Chondrocyte (in vitro differentiated cells): ENCODE results near the gene PDE4D. TPM values are rescaled to one million over a fixed set of nuclear protein-coding genes. Genes with fewer than 3 reads are reported as not detected.

ENCODE experiments used
- DNase-seq: peaks from one replicate; pipeline ENCODE4 v3.0.0; 2021; ENCODE audit warnings: mixed read lengths, low spot score
- H3K27ac Mint-ChIP-seq: one replicate; pipeline ENCODE4 v1.8.0; 2021; ENCODE audit warnings: mild to moderate bottlenecking, moderate library complexity, mixed read lengths; ENCODE audit not compliant: unreplicated experiment
- H3K27me3 Mint-ChIP-seq: 2 replicates; pipeline ENCODE4 v1.8.0; 2021; ENCODE audit warnings: low read depth, mixed read lengths
- H3K36me3 Mint-ChIP-seq: 2 replicates; pipeline ENCODE4 v1.8.0; 2021; ENCODE audit warnings: low read depth, mixed read lengths
- H3K4me1 Mint-ChIP-seq: 2 replicates; pipeline ENCODE4 v1.8.0; 2021; ENCODE audit warnings: low read depth, mild to moderate bottlenecking, mixed read lengths
- H3K4me3 Mint-ChIP-seq: one replicate; pipeline ENCODE4 v1.8.0; 2021; ENCODE audit warnings: mild to moderate bottlenecking, moderate library complexity, mixed read lengths; ENCODE audit not compliant: unreplicated experiment
- H3K9me3 Mint-ChIP-seq: 2 replicates; pipeline ENCODE4 v1.8.0; 2021; ENCODE audit warnings: low read depth, mixed read lengths
- total RNA-seq: library from RNA; stranded (reverse); gene quantifications from 3 replicates; pipeline ENCODE4 v1.2.1, GENCODE V29; 2021
- TF ChIP-seq, protein P1 (sequence below): fragments of 200-600 bp; sonication (generic); IDR thresholded peaks from 2 replicates; pipeline ENCODE4 v1.5.0; 2021; ENCODE audit warnings: antibody characterized with exemption, mild to moderate bottlenecking, moderate library complexity

Gene PDE4D
- total RNA-seq, 1 donor from 2014 or later, result 21.1 TPM

DNA sequence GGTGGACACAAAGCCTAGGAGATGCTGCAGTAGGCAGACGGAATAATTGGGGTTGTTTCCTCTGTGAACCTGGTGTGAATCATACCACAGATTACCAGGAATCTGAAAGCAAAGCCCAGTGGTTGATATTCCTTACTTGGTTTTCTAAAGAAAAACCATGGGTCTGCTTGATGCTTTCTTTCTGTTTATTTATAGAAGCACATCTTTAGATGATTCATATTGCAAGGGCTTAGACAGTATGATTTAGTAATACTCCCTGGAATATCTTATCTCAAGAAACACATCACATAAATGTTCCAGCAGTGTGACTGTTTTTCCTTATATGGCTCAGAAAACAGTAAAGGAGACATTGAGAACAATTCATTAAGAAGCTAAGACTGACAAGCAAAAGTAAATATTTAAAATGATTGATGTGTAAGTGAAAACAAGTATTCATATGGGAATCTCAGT lies 687.4 kb downstream of the PDE4D start:
- TF ChIP-seq, protein P1, sequence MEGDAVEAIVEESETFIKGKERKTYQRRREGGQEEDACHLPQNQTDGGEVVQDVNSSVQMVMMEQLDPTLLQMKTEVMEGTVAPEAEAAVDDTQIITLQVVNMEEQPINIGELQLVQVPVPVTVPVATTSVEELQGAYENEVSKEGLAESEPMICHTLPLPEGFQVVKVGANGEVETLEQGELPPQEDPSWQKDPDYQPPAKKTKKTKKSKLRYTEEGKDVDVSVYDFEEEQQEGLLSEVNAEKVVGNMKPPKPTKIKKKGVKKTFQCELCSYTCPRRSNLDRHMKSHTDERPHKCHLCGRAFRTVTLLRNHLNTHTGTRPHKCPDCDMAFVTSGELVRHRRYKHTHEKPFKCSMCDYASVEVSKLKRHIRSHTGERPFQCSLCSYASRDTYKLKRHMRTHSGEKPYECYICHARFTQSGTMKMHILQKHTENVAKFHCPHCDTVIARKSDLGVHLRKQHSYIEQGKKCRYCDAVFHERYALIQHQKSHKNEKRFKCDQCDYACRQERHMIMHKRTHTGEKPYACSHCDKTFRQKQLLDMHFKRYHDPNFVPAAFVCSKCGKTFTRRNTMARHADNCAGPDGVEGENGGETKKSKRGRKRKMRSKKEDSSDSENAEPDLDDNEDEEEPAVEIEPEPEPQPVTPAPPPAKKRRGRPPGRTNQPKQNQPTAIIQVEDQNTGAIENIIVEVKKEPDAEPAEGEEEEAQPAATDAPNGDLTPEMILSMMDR, result no peak
- Mint-ChIP-seq H3K4me3 (no peak overlapping the region), H3K36me3 (peaks cover 2% of the 10 kb centered on the region), H3K9me3 (no peaks in the 10 kb centered on the region), H3K4me1 (peaks cover 42% of the 10 kb centered on the region), H3K27ac (peak overlapping the region; percentile 53), H3K27me3 (no peaks in the 10 kb centered on the region)
- DNase-seq, result no peak

DNA sequence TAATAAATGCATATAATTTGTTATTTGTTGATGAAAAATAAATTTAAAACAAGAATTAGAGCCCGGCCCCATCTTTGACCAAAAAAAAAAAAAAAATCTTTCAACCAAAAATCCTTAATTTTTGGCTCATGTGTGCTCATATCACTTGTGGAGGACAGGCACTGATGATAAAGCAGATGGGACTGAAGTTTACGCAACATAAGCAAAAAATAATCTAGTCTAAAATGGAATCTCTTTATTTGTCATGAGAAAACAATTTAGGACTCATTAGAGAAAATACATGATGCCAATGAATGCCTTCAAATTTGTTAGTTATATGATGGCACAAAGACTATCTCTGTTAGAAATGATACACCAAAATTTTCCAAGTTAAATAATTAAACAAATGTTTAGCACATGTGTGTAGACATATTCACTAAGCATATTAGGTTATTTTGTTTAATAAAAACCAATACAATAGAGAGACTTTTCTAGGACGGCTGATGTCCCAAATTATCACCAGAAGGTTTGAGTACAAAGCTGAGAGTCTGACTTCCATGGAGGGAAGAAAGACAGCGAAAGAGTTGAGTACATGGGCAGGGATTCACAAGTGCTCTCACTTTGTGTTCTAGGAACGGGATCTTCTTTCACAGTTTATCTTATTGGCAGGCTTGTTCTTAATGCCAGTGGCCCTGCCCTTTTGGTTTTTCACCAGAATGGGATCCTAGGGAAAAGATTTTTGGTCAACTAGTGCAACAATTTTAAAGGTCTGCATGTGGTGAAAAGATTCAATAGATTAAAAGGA lies 689.2 kb downstream of the PDE4D start:
- no peak overlapping the region for H3K4me3 Mint-ChIP-seq
- H3K4me1 Mint-ChIP-seq, result peaks cover 31% of the 10 kb centered on the region
- TF ChIP-seq, protein P1, result no peak
- H3K27me3 Mint-ChIP-seq, result no peaks in the 10 kb centered on the region
- H3K9me3 Mint-ChIP-seq, result no peaks in the 10 kb centered on the region
- H3K27ac Mint-ChIP-seq, result no peak overlapping the region
- no peak for DNase-seq
- H3K36me3 Mint-ChIP-seq, result peaks cover 2% of the 10 kb centered on the region

GRCh38 chr5:59199868-59200267 lies 693.7 kb downstream of the PDE4D start:
- Mint-ChIP-seq H3K27ac (no peak overlapping the region), H3K4me1 (peaks cover 5% of the 10 kb centered on the region), H3K4me3 (no peak overlapping the region), H3K36me3 (peaks cover 2% of the 10 kb centered on the region), H3K9me3 (no peaks in the 10 kb centered on the region), H3K27me3 (no peaks in the 10 kb centered on the region)
- DNase-seq, result no peak
- TF ChIP-seq, protein P1, result no peak

DNA sequence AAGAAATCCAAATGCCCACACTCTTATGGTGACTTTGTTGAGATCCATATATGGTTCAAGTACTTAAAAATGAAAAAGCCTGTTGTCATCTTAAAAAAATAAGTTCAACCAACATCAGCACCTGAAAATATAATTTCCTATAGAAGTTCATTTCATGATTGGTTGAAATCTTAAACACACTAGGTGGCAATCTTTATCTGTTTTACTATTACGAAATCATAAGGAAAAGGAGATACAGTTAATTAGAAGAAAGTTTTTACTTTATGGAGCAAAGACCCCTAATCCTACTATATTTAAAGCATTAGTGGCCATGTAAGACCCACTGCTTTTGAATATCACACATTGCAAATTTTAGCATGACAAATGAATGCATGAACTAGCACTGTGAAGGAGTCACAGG lies 694.7 kb downstream of the PDE4D start:
- Mint-ChIP-seq H3K4me1 (peaks cover 9% of the 10 kb centered on the region), H3K9me3 (no peaks in the 10 kb centered on the region), H3K27ac (no peak overlapping the region), H3K36me3 (peaks cover 3% of the 10 kb centered on the region), H3K27me3 (no peaks in the 10 kb centered on the region), H3K4me3 (no peak overlapping the region)
- no peak for DNase-seq
- TF ChIP-seq, protein P1, result peak; percentile 57

- Mint-ChIP-seq H3K27ac (no peak overlapping the region), H3K36me3 (peaks cover 3% of the 10 kb centered on the region), H3K9me3 (no peaks in the 10 kb centered on the region), H3K4me3 (no peak overlapping the region), H3K4me1 (peaks cover 11% of the 10 kb centered on the region), H3K27me3 (no peaks in the 10 kb centered on the region)
- TF ChIP-seq, protein P1, result no peak
- no peak for DNase-seq
Observed at GRCh38 chr5:59198365-59198764, 695.2 kb downstream of the PDE4D start.
